Stimulated activated naive B cell treated with anti-CD40 and anti-IgM and Interleukin-4, amounts not matched to agents 10 μg/mL and 1 μg/mL and 100 μg/mL, for 72 hours (primary cell): ENCODE results near the gene DNAJC16.
"Not testable (repeated sequence)": the region's sequence is repeated elsewhere in the genome, so short reads cannot be mapped to it uniquely, and the experiment has no call there.

Experiments used
- ATAC-seq, 2 donors: fragments of 150-1000 bp; cut with Tn5 transposase; replicated peaks; 2 replicates each; pipeline ENCODE4 v1.10.0; 2021; ENCODE audit warnings: moderate library complexity in 1 of 2
- DNase-seq: peaks from one replicate; pipeline ENCODE4 v3.0.0; 2021
- H3K27ac Mint-ChIP-seq: one replicate; pipeline ENCODE4 v1.8.0; 2022; ENCODE audit warnings: mild to moderate bottlenecking, mixed read lengths
- H3K27me3 Mint-ChIP-seq, 2 donors: one replicate each; pipeline ENCODE4 v1.8.0; 2022; ENCODE audit warnings: mixed read lengths in 2 of 2
- H3K36me3 Mint-ChIP-seq, 2 donors: one replicate each; pipeline ENCODE4 v1.8.0; 2022; ENCODE audit warnings: mixed read lengths in 2 of 2, mild to moderate bottlenecking in 1 of 2
- H3K4me1 Mint-ChIP-seq, 2 donors: one replicate each; pipeline ENCODE4 v1.8.0; 2022; ENCODE audit warnings: mixed read lengths in 2 of 2, mild to moderate bottlenecking in 1 of 2
- H3K4me3 Mint-ChIP-seq, 2 donors: one replicate each; pipeline ENCODE4 v1.8.0; 2022; ENCODE audit warnings: mild to moderate bottlenecking in 2 of 2, mixed read lengths in 2 of 2, moderate library complexity in 1 of 2
- H3K9me3 Mint-ChIP-seq, 2 donors: one replicate each; pipeline ENCODE4 v1.8.0; 2022; ENCODE audit warnings: mixed read lengths in 2 of 2, mild to moderate bottlenecking in 1 of 2

DNAJC16 gene

DNA sequence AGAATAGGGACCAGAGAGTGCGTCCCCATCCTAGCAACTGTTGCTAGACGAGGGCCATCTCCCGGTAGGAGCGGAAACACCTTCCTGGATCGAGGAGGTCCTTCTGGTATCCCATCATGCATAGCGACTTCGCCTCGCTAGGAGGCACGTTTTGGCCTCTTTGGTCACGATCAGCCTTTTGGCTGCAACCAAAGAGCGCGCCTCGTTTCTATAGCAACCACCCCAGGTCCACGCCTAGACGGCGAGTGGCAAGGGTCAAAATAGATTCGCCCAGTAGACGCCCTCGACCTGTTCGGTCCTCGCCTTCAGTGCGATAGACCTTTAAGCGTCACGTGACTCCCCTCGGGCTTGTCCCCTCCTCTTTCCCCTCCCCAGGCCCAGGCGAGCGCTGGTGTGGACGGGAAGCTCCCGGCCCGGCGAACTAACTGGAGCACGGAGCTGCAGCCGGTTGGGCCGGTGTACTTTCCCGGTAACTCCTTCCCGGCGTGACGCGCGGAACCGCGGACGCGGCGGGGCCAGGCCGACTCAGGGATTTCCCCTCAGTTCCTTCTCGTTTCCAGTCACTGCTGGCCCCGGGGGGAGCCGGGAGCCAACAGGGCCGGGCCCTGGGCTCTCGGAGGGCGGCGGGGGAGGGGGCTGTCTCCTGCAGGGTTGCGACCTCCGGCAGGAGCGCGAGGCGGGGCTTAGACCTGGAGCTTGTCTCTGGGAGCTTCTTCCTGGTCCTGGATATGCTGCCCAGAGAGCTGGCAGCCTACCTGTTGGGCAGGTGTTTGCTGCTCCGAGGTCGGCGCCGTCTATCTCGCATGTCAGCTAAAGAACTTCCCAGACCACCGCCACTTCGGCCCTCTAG is at the start of gene DNAJC16:
DNAJC16 (plus strand) TSS at position 359 of the 850 bp plus-strand sequence. CDS start 2,258 bp downstream, outside the sequence.
- Mint-ChIP-seq H3K36me3 (peaks cover 4 to 10% of the 10 kb centered on the region in 2 donors), H3K9me3 (no peaks in the 10 kb centered on the region), H3K4me1 (peaks cover 27 to 46% of the 10 kb centered on the region in 2 donors), H3K27me3 (no peaks in the 10 kb centered on the region), H3K4me3 (peak within 1 kb of the TSS; percentile 87 to 92), H3K27ac (peak within 1 kb of the TSS; percentile 99)
- DNase-seq, result peak; percentile 100
- ATAC-seq, result peak; percentile 54 to 66

GRCh38 chr1:15476927-15477326 is 49.7 kb upstream of the DNAJC16 start:
- no peaks in the 10 kb centered on the region for H3K27me3 Mint-ChIP-seq

GRCh38 chr1:15477646-15478212 is 48.9 kb upstream of the DNAJC16 start:
- H3K9me3 Mint-ChIP-seq, result no peaks in the 10 kb centered on the region
- no peak for ATAC-seq
- no peak for DNase-seq
- H3K27ac Mint-ChIP-seq, result no peak overlapping the region
- H3K36me3 Mint-ChIP-seq, result peaks cover 0 to 1% of the 10 kb centered on the region in 2 donors
- no peaks in the 10 kb centered on the region for H3K4me1 Mint-ChIP-seq
- H3K4me3 Mint-ChIP-seq, result no peak overlapping the region
- H3K27me3 Mint-ChIP-seq, result no peaks in the 10 kb centered on the region

More at GRCh38 chr1:15476927-15477326, 49.7 kb upstream of the DNAJC16 start:
- H3K4me1 Mint-ChIP-seq, result no peaks in the 10 kb centered on the region
- ATAC-seq (no peak), DNase-seq (no peak)
- H3K27ac Mint-ChIP-seq, result no peak overlapping the region
- no peak overlapping the region for H3K4me3 Mint-ChIP-seq
- no peaks in the 10 kb centered on the region for H3K9me3 Mint-ChIP-seq
- no peaks in the 10 kb centered on the region for H3K36me3 Mint-ChIP-seq

- no peaks in the 10 kb centered on the region for H3K4me1 Mint-ChIP-seq
- ATAC-seq, result no peak
Measured at GRCh38 chr1:15479654-15480347, 46.8 kb upstream of the DNAJC16 start.

DNA sequence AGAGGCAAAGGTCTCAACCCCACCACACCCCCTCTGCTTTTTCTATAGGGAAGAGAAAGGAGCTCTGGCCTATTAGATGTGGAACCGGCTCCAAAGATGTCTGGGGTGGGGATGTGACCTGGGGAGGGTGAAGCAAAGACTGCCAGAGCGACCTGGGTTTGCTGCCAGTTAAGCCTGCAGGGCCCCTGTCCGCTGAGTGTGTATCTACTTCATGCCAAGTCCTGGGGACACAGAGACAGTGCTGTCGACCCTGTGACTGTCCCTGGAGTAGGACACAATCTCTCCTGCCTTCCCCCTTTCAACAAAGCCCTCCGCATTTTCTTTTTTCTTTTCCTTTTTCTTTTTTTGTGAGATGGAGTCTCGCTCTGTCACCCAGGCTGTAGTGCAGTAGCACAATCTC is 44.2 kb upstream of the DNAJC16 start:
- DNase-seq, H3K9me3 Mint-ChIP-seq, H3K27me3 Mint-ChIP-seq, H3K4me3 Mint-ChIP-seq, H3K4me1 Mint-ChIP-seq, ATAC-seq: not testable (repeated sequence)
- Mint-ChIP-seq H3K27ac (peak overlapping the region; percentile 33), H3K36me3 (peaks cover 21 to 28% of the 10 kb centered on the region in 2 donors)

More at GRCh38 chr1:15479654-15480347, 46.8 kb upstream of the DNAJC16 start:
- peaks cover 3 to 4% of the 10 kb centered on the region in 2 donors for H3K36me3 Mint-ChIP-seq
- H3K4me3 Mint-ChIP-seq, result no peak overlapping the region
- H3K27me3 Mint-ChIP-seq, result no peaks in the 10 kb centered on the region
- no peaks in the 10 kb centered on the region for H3K9me3 Mint-ChIP-seq
- no peak overlapping the region for H3K27ac Mint-ChIP-seq
- DNase-seq, result no peak

- H3K4me1 Mint-ChIP-seq, H3K9me3 Mint-ChIP-seq, ATAC-seq, H3K27me3 Mint-ChIP-seq, DNase-seq, H3K4me3 Mint-ChIP-seq: not testable (repeated sequence)
- H3K27ac Mint-ChIP-seq, result peak overlapping the region; percentile 33
- peaks cover 21 to 28% of the 10 kb centered on the region in 2 donors for H3K36me3 Mint-ChIP-seq
Measured at GRCh38 chr1:15482983-15483543, 43.6 kb upstream of the DNAJC16 start.

- ATAC-seq, result no peak
- H3K4me3 Mint-ChIP-seq, result no peak overlapping the region
- peaks cover 22 to 28% of the 10 kb centered on the region in 2 donors for H3K36me3 Mint-ChIP-seq
- peaks cover 0 to 1% of the 10 kb centered on the region in 2 donors for H3K4me1 Mint-ChIP-seq
- H3K27ac Mint-ChIP-seq, result no peak overlapping the region
- peaks cover 0 to 1% of the 10 kb centered on the region in 2 donors for H3K9me3 Mint-ChIP-seq
- DNase-seq, result no peak
- H3K27me3 Mint-ChIP-seq, result no peaks in the 10 kb centered on the region
Measured at GRCh38 chr1:15483971-15484370, 42.7 kb upstream of the DNAJC16 start.

GRCh38 chr1:15484443-15484842 is 42.2 kb upstream of the DNAJC16 start:
- H3K9me3 Mint-ChIP-seq, H3K27ac Mint-ChIP-seq, DNase-seq, H3K4me1 Mint-ChIP-seq, ATAC-seq, H3K4me3 Mint-ChIP-seq, H3K27me3 Mint-ChIP-seq: not testable (repeated sequence)
- H3K36me3 Mint-ChIP-seq, result peaks cover 24 to 33% of the 10 kb centered on the region in 2 donors

DNA sequence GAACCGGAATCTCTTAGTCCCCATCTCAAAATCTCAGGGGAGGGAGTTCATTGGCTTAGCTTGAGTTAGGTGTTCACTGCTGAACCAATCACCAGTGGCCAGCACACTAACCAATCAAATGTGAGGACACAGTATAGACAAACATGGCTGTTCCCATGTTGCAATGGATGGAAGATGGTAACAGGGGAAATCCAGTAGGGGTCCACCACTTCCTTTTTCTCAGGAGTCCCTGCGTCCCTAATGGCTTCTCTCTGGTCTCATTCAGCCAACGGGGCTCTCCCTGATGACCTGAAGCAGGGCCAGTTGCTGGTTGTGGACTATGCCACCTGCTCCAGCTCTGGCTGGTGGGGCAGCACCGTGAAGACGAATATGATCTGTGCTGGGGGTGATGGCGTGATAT is 41.0 kb upstream of the DNAJC16 start:
- no peaks in the 10 kb centered on the region for H3K27me3 Mint-ChIP-seq

GRCh38 chr1:15486844-15487610 is 39.6 kb upstream of the DNAJC16 start:
- not testable (repeated sequence) for ATAC-seq, H3K27me3 Mint-ChIP-seq, H3K4me3 Mint-ChIP-seq, H3K9me3 Mint-ChIP-seq, H3K4me1 Mint-ChIP-seq, DNase-seq, H3K27ac Mint-ChIP-seq
- H3K36me3 Mint-ChIP-seq, result peaks cover 39 to 48% of the 10 kb centered on the region in 2 donors

More for the DNA sequence above, 41.0 kb upstream of the DNAJC16 start:
- Mint-ChIP-seq H3K36me3 (peaks cover 30 to 42% of the 10 kb centered on the region in 2 donors), H3K4me1 (peaks cover 0 to 1% of the 10 kb centered on the region in 2 donors), H3K9me3 (peaks cover 0 to 1% of the 10 kb centered on the region in 2 donors), H3K27ac (no peak overlapping the region), H3K4me3 (no peak overlapping the region)
- ATAC-seq (peak in 1 of 2 donors; percentile 69), DNase-seq (peak; percentile 4)

- H3K4me1 Mint-ChIP-seq, result peaks cover 0 to 1% of the 10 kb centered on the region in 2 donors
- H3K27me3 Mint-ChIP-seq, result no peaks in the 10 kb centered on the region
- DNase-seq (no peak), ATAC-seq (no peak)
- no peak overlapping the region for H3K4me3 Mint-ChIP-seq
- peaks cover 39 to 55% of the 10 kb centered on the region in 2 donors for H3K36me3 Mint-ChIP-seq
- H3K27ac Mint-ChIP-seq, result no peak overlapping the region
- H3K9me3 Mint-ChIP-seq, result peaks cover 0 to 1% of the 10 kb centered on the region in 2 donors
Measured at GRCh38 chr1:15488371-15488770, 38.3 kb upstream of the DNAJC16 start.

- DNase-seq (no peak), ATAC-seq (no peak)
- Mint-ChIP-seq H3K27ac (no peak overlapping the region), H3K27me3 (no peaks in the 10 kb centered on the region), H3K36me3 (peaks cover 47 to 61% of the 10 kb centered on the region in 2 donors), H3K4me3 (no peak overlapping the region), H3K4me1 (peaks cover 0 to 1% of the 10 kb centered on the region in 2 donors), H3K9me3 (peaks cover 0 to 1% of the 10 kb centered on the region in 2 donors)
Measured at GRCh38 chr1:15489052-15489736, 37.5 kb upstream of the DNAJC16 start.

- not testable (repeated sequence) for H3K27me3 Mint-ChIP-seq, H3K4me1 Mint-ChIP-seq, H3K27ac Mint-ChIP-seq, ATAC-seq, DNase-seq, H3K4me3 Mint-ChIP-seq, H3K9me3 Mint-ChIP-seq
- H3K36me3 Mint-ChIP-seq, result peaks cover 54 to 56% of the 10 kb centered on the region in 2 donors
Measured at GRCh38 chr1:15491010-15491409, 35.6 kb upstream of the DNAJC16 start.
